ENCODE data around the gene SPTB. TPM values are rescaled to one million over a fixed set of nuclear protein-coding genes. Genes with fewer than 3 reads are reported as not detected.

The SPTB gene
- total and polyA plus RNA-seq, 9 of the 15 experiments (the other 6 are each of a cell fraction or from before 2014, with no cell fraction given): 0.21 to 45.9 (median 11.7) TPM

GRCh38 chr14:64841121-64841651 is 38.5 kb downstream of the SPTB start (continued):
- no peak for TF ChIP-seq ETS2 (tag; IDR thresholded peaks at IDR 0.05; ENCODE audit: borderline replicate concordance, poor library complexity, severe bottlenecking)
- no peak for TF ChIP-seq MNT (conservative IDR thresholded peaks at IDR 0.05)
- no peak for TF ChIP-seq SAFB (IDR thresholded peaks at IDR 0.05; ENCODE audit: borderline replicate concordance, low read depth, low read length)
- no peak for TF ChIP-seq ZNF717 (CRISPR knock-in tag; IDR thresholded peaks at IDR 0.05)
- peak; percentile 72; the same call in 1 of the 2 replicates for TF ChIP-seq XRCC5 (IDR thresholded peaks at IDR 0.05; ENCODE audit: low read depth, low read length)
- no peak for TF ChIP-seq HMBOX1 (IDR thresholded peaks at IDR 0.05)
- TF ChIP-seq TEAD2 (tag; IDR thresholded peaks at IDR 0.05): peak; percentile 98
- TF ChIP-seq, protein P1, sequence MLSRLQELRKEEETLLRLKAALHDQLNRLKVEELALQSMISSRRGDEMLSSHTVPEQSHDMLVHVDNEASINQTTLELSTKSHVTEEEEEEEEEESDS (CRISPR knock-in tag; IDR thresholded peaks at IDR 0.05): no peak
- no peak for TF ChIP-seq TSC22D4 (tag; IDR thresholded peaks at IDR 0.05)
- no peak for TF ChIP-seq ZBTB1 (CRISPR knock-in tag; IDR thresholded peaks at IDR 0.05; ENCODE audit: borderline replicate concordance, low read depth)
- peak; percentile 59 to 79; a peak in 2 of 4 replicates for TF ChIP-seq MLLT1 (IDR thresholded peaks at IDR 0.05)
- TF ChIP-seq, protein P2, sequence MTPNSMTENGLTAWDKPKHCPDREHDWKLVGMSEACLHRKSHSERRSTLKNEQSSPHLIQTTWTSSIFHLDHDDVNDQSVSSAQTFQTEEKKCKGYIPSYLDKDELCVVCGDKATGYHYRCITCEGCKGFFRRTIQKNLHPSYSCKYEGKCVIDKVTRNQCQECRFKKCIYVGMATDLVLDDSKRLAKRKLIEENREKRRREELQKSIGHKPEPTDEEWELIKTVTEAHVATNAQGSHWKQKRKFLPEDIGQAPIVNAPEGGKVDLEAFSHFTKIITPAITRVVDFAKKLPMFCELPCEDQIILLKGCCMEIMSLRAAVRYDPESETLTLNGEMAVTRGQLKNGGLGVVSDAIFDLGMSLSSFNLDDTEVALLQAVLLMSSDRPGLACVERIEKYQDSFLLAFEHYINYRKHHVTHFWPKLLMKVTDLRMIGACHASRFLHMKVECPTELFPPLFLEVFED (CRISPR knock-in tag; conservative IDR thresholded peaks at IDR 0.05): no peak
- TF ChIP-seq, protein P3, sequence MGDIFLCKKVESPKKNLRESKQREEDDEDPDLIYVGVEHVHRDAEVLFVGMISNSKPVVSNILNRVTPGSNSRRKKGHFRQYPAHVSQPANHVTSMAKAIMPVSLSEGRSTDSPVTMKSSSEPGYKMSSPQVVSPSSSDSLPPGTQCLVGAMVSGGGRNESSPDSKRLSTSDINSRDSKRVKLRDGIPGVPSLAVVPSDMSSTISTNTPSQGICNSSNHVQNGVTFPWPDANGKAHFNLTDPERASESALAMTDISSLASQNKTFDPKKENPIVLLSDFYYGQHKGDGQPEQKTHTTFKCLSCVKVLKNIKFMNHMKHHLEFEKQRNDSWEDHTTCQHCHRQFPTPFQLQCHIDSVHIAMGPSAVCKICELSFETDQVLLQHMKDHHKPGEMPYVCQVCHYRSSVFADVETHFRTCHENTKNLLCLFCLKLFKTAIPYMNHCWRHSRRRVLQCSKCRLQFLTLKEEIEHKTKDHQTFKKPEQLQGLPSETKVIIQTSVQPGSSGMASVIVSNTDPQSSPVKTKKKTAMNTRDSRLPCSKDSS (IDR thresholded peaks at IDR 0.05; ENCODE audit: low read depth, partially characterized antibody): no peak
- TF ChIP-seq RREB1 (CRISPR knock-in tag; IDR thresholded peaks at IDR 0.05): no peak

Measured in K562 (cell line).